KOPT-K1 (cell line): ENCODE measurements around the gene AOC2.
"Not testable (repeated sequence)": the region's sequence is repeated elsewhere in the genome, so short reads cannot be mapped to it uniquely, and the experiment has no call there.

ENCODE experiments used
- H3K27ac ChIP-seq: fragments of 200-600 bp; sonication (generic); 2 replicates; pipeline ENCODE4 v1.5.1; 2016; ENCODE audit warnings: antibody characterized with exemption, mild to moderate bottlenecking, low read depth, low read length; ENCODE audit not compliant: poor library complexity, severe bottlenecking
- H3K36me3 ChIP-seq: fragments of 200-600 bp; sonication (generic); 2 replicates; pipeline ENCODE4 v1.5.1; 2017; ENCODE audit warnings: antibody characterized with exemption, mild to moderate bottlenecking, low read length, moderate library complexity; ENCODE audit not compliant: insufficient read depth
- H3K9me3 ChIP-seq: fragments of 200-600 bp; sonication (generic); 2 replicates; pipeline ENCODE4 v1.5.1; 2017; ENCODE audit warnings: antibody characterized with exemption, low read length, mild to moderate bottlenecking; ENCODE audit not compliant: insufficient read depth, poor library complexity, severe bottlenecking

AOC2 gene

DNA sequence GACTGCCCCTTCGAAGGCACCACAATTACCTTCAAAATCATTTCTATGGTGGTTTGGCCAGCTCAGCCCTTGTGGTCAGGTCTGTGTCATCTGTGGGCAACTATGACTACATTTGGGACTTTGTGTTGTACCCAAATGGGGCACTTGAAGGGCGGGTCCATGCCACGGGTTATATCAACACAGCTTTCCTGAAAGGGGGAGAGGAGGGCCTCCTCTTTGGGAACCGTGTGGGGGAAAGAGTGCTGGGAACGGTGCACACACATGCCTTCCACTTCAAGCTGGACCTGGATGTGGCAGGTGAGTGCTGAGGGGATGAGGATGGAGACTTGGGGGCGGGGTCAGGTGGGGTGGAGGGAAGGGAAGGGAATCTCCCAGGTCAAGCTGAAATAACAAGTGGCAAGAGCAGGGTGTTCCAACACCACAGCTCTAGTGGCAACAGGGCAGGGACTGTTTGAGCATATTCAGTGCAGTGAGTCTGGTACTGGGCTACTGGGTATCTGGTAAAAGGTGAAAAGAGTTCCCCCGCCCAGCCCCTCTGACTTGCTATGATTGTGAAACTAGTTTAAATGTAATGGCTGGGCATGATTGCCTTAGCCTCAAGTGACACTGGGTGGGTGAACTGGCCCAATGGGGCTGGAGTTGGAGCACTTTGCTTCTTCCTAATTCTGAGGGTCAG, 1.7 kb downstream of the AOC2 start:
- Histone ChIP-seq H3K9me3 (no peaks in the 10 kb centered on the region), H3K27ac (no peak overlapping the region), H3K36me3 (peaks cover 50% of the 10 kb centered on the region)

GRCh38 chr17:42846594-42847280, 2.4 kb downstream of the AOC2 start:
- no peaks in the 10 kb centered on the region for H3K9me3 ChIP-seq
- H3K27ac ChIP-seq, result no peak overlapping the region
- H3K36me3 ChIP-seq, result peaks cover 43% of the 10 kb centered on the region

GRCh38 chr17:42848093-42848492, 3.7 kb downstream of the AOC2 start:
- peaks cover 29% of the 10 kb centered on the region for H3K36me3 ChIP-seq
- H3K27ac ChIP-seq, result no peak overlapping the region
- no peaks in the 10 kb centered on the region for H3K9me3 ChIP-seq

GRCh38 chr17:42849031-42849430, 4.7 kb downstream of the AOC2 start:
- Histone ChIP-seq H3K9me3 (no peaks in the 10 kb centered on the region), H3K27ac (no peak overlapping the region), H3K36me3 (peaks cover 20% of the 10 kb centered on the region)

GRCh38 chr17:42849451-42850181, 5.2 kb downstream of the AOC2 start:
- Histone ChIP-seq H3K36me3 (peaks cover 14% of the 10 kb centered on the region), H3K27ac (no peak overlapping the region), H3K9me3 (no peaks in the 10 kb centered on the region)

DNA sequence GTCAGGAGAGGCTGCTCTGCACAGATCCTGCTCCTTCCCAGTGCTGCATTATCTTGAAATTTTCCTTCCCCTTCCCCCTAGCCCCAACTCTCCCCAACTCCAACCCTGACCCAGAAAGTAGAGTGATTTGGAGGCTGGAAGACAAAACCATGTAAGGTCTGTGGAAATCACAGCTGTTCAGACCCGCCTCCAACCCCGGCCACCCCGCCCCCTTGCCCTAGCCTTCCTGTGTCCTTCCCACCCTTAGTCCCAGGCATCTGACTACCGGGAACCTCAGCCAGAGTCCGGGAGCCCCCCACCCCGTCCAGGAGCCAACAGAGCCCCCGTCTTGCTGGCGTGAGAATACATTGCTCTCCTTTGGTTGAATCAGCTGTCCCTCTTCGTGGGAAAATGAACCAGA, 6.6 kb downstream of the AOC2 start, which contains the start of gene AOC3:
Gene AOC3 (plus strand): TSS at position 246 of the 400 bp plus-strand sequence. CDS start 145 bp downstream, at position 391.
- H3K27ac ChIP-seq, result no peak within 1 kb of the TSS
- peaks cover under 1% of the 10 kb centered on the region for H3K36me3 ChIP-seq
- no peaks in the 10 kb centered on the region for H3K9me3 ChIP-seq

GRCh38 chr17:42851371-42852240, 7.2 kb downstream of the AOC2 start:
- not testable (repeated sequence) for H3K36me3 ChIP-seq, H3K9me3 ChIP-seq, H3K27ac ChIP-seq

GRCh38 chr17:42852351-42852750, 8.0 kb downstream of the AOC2 start:
- H3K9me3 ChIP-seq, result no peaks in the 10 kb centered on the region
- H3K36me3 ChIP-seq, result no peaks in the 10 kb centered on the region
- no peak overlapping the region for H3K27ac ChIP-seq

DNA sequence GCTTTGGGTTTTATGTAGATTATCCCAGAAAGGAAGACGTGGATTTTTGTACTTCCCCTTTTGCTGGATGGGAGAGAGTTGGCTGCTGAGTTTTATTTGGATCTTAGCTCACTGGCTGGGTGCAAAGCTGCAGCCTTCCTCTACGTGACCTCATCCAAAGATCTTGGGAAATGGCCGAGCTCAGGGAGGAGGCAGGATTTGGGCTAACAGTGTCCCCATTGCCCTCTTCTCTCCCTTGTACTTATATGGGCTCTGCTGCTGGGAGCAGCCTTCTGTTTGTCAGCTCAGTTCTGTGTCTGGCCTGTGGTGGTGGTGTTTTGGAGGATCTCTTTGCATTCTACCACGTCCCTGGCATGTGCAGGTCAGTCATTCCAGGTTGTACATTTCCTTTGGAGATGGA, 8.6 kb downstream of the AOC2 start:
- H3K27ac ChIP-seq, result no peak overlapping the region
- H3K9me3 ChIP-seq, result no peaks in the 10 kb centered on the region

GRCh38 chr17:42853597-42853967, 9.2 kb downstream of the AOC2 start:
- no peaks in the 10 kb centered on the region for H3K36me3 ChIP-seq

More for the DNA sequence above, 8.6 kb downstream of the AOC2 start:
- no peaks in the 10 kb centered on the region for H3K36me3 ChIP-seq

GRCh38 chr17:42853968-42854790, 9.8 kb downstream of the AOC2 start:
- no peaks in the 10 kb centered on the region for H3K36me3 ChIP-seq
- H3K27ac ChIP-seq, result no peak overlapping the region
- H3K9me3 ChIP-seq, result no peaks in the 10 kb centered on the region

More at GRCh38 chr17:42853597-42853967, 9.2 kb downstream of the AOC2 start:
- Histone ChIP-seq H3K27ac (no peak overlapping the region), H3K9me3 (no peaks in the 10 kb centered on the region)

- Histone ChIP-seq H3K27ac (no peak overlapping the region), H3K36me3 (no peaks in the 10 kb centered on the region), H3K9me3 (no peaks in the 10 kb centered on the region)
Observed at GRCh38 chr17:42855048-42855596, 10.7 kb downstream of the AOC2 start.

DNA sequence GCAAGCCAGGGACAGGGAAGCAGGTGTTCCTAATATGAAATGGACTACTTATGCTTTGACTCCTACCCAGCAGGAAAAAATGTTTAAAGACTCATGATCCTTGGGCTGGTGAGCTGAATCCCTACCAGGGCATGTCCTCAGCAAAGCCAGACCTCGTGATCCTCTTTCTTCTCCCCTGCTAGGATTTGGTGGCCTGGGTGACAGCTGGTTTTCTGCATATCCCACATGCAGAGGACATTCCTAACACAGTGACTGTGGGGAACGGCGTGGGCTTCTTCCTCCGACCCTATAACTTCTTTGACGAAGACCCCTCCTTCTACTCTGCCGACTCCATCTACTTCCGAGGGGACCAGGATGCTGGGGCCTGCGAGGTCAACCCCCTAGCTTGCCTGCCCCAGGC, 11.7 kb downstream of the AOC2 start:
- not testable (repeated sequence) for H3K9me3 ChIP-seq, H3K27ac ChIP-seq, H3K36me3 ChIP-seq

DNA sequence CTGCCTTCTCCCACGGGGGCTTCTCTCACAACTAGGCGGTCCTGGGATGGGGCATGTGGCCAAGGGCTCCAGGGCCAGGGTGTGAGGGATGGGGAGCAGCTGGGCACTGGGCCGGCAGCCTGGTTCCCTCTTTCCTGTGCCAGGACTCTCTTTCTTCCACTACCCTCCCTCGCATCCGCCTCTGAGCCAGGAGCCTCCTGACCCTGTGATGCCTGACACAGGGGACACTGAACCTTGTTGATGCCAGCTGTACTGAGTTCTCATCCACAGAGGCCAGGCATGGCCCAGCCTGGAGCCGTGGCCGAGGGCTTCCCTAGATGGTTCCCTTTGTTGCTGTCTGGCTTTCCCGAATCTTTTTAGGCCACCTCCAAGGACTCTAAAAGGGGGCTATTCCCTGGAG, 12.1 kb downstream of the AOC2 start:
- H3K27ac ChIP-seq, H3K36me3 ChIP-seq, H3K9me3 ChIP-seq: not testable (repeated sequence)
